H1 (cell line): ENCODE results near the gene HLA-DRB1. TPM values are rescaled to one million over a fixed set of nuclear protein-coding genes. Genes with fewer than 3 reads are reported as not detected.

Experiments
- CTCF ChIA-PET: fragments of 300-600 bp; sonication (Branson Sonifier 250); formaldehyde crosslinking; loops from one replicate; lab custom pipeline; 2021; ENCODE audit not compliant: partially characterized antibody; lab: Charles Lee
- POLR2A ChIA-PET: fragments of 300-600 bp; sonication (Branson Sonifier 250); formaldehyde crosslinking; loops from one replicate; lab custom pipeline; 2021; ENCODE audit warnings: inconsistent platforms; ENCODE audit not compliant: partially characterized antibody; lab: Charles Lee
- DNase-seq, 2 experiments: peaks; one replicate each; pipeline versions ENCODE4 v3.0.0 to v3.0.0-alpha.2; 2010 to 2022; ENCODE audit warnings: low spot score in 2 of 2, low read depth in 1 of 2, mixed read lengths in 1 of 2
- FAIRE-seq: peaks from 2 replicates; lab custom pipeline; 2011; peaks lifted over from hg19 to GRCh38; lab: Jason Lieb, UNC
- H2AFZ ChIP-seq: 2 replicates; pipeline ENCODE4 v1.8.1; 2012; ENCODE audit warnings: low read length, inconsistent platforms
- H2AK5ac ChIP-seq: 2 replicates; pipeline ENCODE4 v1.6.1; 2013; ENCODE audit warnings: low read depth, low read length
- H2BK120ac ChIP-seq: replicated peaks from 2 replicates; pipeline ENCODE3; 2013; ENCODE audit warnings: low read depth, low read length, inconsistent platforms
- H2BK12ac ChIP-seq: 2 replicates; pipeline ENCODE4 v1.6.1; 2013; ENCODE audit warnings: low read depth, low read length
- H2BK15ac ChIP-seq: 2 replicates; pipeline ENCODE4 v1.6.1; 2013; ENCODE audit warnings: low read length
- H2BK20ac ChIP-seq: 2 replicates; pipeline ENCODE4 v1.6.1; 2013; ENCODE audit warnings: low read length
- H2BK5ac ChIP-seq: 2 replicates; pipeline ENCODE4 v1.6.1; 2013; ENCODE audit warnings: low read depth, low read length
- H3K14ac ChIP-seq: 2 replicates; pipeline ENCODE4 v1.6.1; 2013; ENCODE audit warnings: inconsistent platforms; ENCODE audit not compliant: insufficient read length
- H3K18ac ChIP-seq: 2 replicates; pipeline ENCODE4 v1.6.1; 2013; ENCODE audit warnings: low read length; ENCODE audit errors: extremely low read depth
- H3K23ac ChIP-seq: 2 replicates; pipeline ENCODE4 v1.6.1; 2013; ENCODE audit warnings: inconsistent platforms; ENCODE audit not compliant: insufficient read length
- H3K23me2 ChIP-seq: 2 replicates; pipeline ENCODE4 v1.6.1; 2013; ENCODE audit warnings: low read depth, low read length
- H3K27ac ChIP-seq: 2 replicates; pipeline ENCODE4 v1.6.1; 2011; ENCODE audit warnings: low read depth, low read length, inconsistent platforms
- H3K27me3 ChIP-seq, 4 experiments: replicated peaks in 1 of 4; 1 replicate in 1 of 4; 2 replicates in 3 of 4; pipeline versions ENCODE4 v1.6.1 to v1.8.1; 2011 to 2013; ENCODE audit warnings: low read length in 3 of 4, mild to moderate bottlenecking in 3 of 4, inconsistent platforms in 2 of 4, mixed read lengths in 2 of 4, moderate library complexity in 1 of 4; ENCODE audit not compliant: control insufficient read depth in 3 of 4, insufficient read depth in 3 of 4; ENCODE audit errors: extremely low read depth in 1 of 4
- H3K36me3 ChIP-seq, 4 experiments: 2 replicates each; pipeline versions ENCODE4 v1.6.1 to v1.8.1; 2011 to 2013; ENCODE audit warnings: mild to moderate bottlenecking in 4 of 4, low read length in 3 of 4, moderate library complexity in 2 of 4, control low read depth in 1 of 4, inconsistent platforms in 1 of 4; ENCODE audit not compliant: insufficient read depth in 4 of 4, control insufficient read depth in 2 of 4
- H3K4ac ChIP-seq: replicated peaks from 2 replicates; pipeline ENCODE3; 2013; ENCODE audit warnings: low read length, low read depth, mixed read lengths, inconsistent platforms; ENCODE audit not compliant: insufficient read length
- H3K4me1 ChIP-seq, 4 experiments: replicated peaks in 1 of 4; 1 replicate in 1 of 4; 2 replicates in 3 of 4; pipeline versions ENCODE4 v1.6.1 to v1.8.1; 2011 to 2013; ENCODE audit warnings: low read length in 3 of 4, inconsistent platforms in 2 of 4, mixed read lengths in 1 of 4; ENCODE audit not compliant: insufficient read depth in 4 of 4, control insufficient read depth in 3 of 4
- H3K4me2 ChIP-seq, 2 experiments: 2 replicates each; pipeline versions ENCODE4 v1.6.1 to v1.8.1; 2011 to 2013; ENCODE audit warnings: low read depth in 2 of 2, low read length in 2 of 2, control low read depth in 1 of 2, inconsistent platforms in 1 of 2, mild to moderate bottlenecking in 1 of 2; ENCODE audit not compliant: insufficient read depth in 1 of 2
- H3K4me3 ChIP-seq, 4 experiments: fragments of 200-600, 300-600 bp in 1 of 4; sonication (generic), shearing (Covaris generic), sonication (Bioruptor Twin) in 1 of 4; 2 replicates each; pipeline versions ENCODE4 v1.5.1 to v1.8.1; 2011 to 2016; ENCODE audit warnings: low read length in 4 of 4, low read depth in 3 of 4, control low read depth in 2 of 4, inconsistent platforms in 2 of 4, mild to moderate bottlenecking in 2 of 4, mixed read lengths in 1 of 4, moderate library complexity in 1 of 4; ENCODE audit not compliant: insufficient read depth in 2 of 4; ENCODE audit errors: extremely low read depth in 1 of 4
- H3K56ac ChIP-seq: replicated peaks from 2 replicates; pipeline ENCODE3; 2013; ENCODE audit warnings: low read depth, mild to moderate bottlenecking, mixed read lengths, low read length, inconsistent platforms; ENCODE audit not compliant: insufficient read length
- H3K79me1 ChIP-seq: 2 replicates; pipeline ENCODE4 v1.6.1; 2013; ENCODE audit warnings: low read depth, low read length, control low read depth
- H3K79me2 ChIP-seq, 2 experiments: 2 replicates each; pipeline versions ENCODE4 v1.6.1 to v1.8.1; 2012 to 2013; ENCODE audit warnings: low read length in 2 of 2, mild to moderate bottlenecking in 2 of 2, inconsistent platforms in 1 of 2; ENCODE audit not compliant: insufficient read depth in 2 of 2, control insufficient read depth in 1 of 2
- H3K9ac ChIP-seq, 4 experiments: replicated peaks in 1 of 4; 1 replicate in 1 of 4; 2 replicates in 3 of 4; pipeline versions ENCODE4 v1.6.1 to v1.8.1; 2011 to 2013; ENCODE audit warnings: low read depth in 3 of 4, low read length in 3 of 4, control low read depth in 2 of 4, mild to moderate bottlenecking in 2 of 4, moderate library complexity in 2 of 4, inconsistent platforms in 1 of 4; ENCODE audit errors: extremely low read depth in 1 of 4
- H3K9me3 ChIP-seq, 2 experiments: 2 replicates each; pipeline versions ENCODE4 v1.6.1 to v1.8.1; 2012 to 2013; ENCODE audit warnings: mild to moderate bottlenecking in 2 of 2, moderate library complexity in 2 of 2, control low read depth in 1 of 2, inconsistent platforms in 1 of 2, low read depth in 1 of 2, low read length in 1 of 2, mixed read lengths in 1 of 2; ENCODE audit not compliant: insufficient read depth in 2 of 2
- H4K20me1 ChIP-seq, 2 experiments: replicated peaks in 1 of 2; 2 replicates each; pipeline versions ENCODE3 to v1.8.1; 2011 to 2013; ENCODE audit warnings: inconsistent platforms in 2 of 2, low read length in 2 of 2, mild to moderate bottlenecking in 1 of 2; ENCODE audit not compliant: insufficient read depth in 2 of 2, control insufficient read depth in 1 of 2
- H4K5ac ChIP-seq: 2 replicates; pipeline ENCODE4 v1.6.1; 2013; ENCODE audit warnings: low read length, low read depth, mixed read lengths, inconsistent platforms; ENCODE audit not compliant: insufficient read length
- H4K8ac ChIP-seq: 2 replicates; pipeline ENCODE4 v1.8.0; 2013; ENCODE audit warnings: mild to moderate bottlenecking, moderate library complexity, low read length, inconsistent platforms; ENCODE audit not compliant: insufficient read depth; ENCODE audit errors: extremely low read depth
- H4K91ac ChIP-seq: replicated peaks from 2 replicates; pipeline ENCODE3; 2013; ENCODE audit warnings: low read length, mixed read lengths, inconsistent platforms; ENCODE audit not compliant: insufficient read length
- CHD1 ChIP-seq: IDR thresholded peaks from 2 replicates; pipeline ENCODE4 v1.6.1; 2012; ENCODE audit warnings: low read depth, low read length, improper control_type of control experiment
- CHD2 ChIP-seq: IDR thresholded peaks from 2 replicates; pipeline ENCODE4 v1.6.1; 2012; ENCODE audit warnings: low read length, improper control_type of control experiment
- E2F6 ChIP-seq: IDR thresholded peaks from 2 replicates; pipeline ENCODE4 v1.6.1; 2012; ENCODE audit warnings: inconsistent platforms
- EZH2 ChIP-seq: fragments of 200-600 bp; sonication (generic); IDR thresholded peaks from 2 replicates; pipeline ENCODE4 v1.7.1; 2012; ENCODE audit warnings: low read depth, mild to moderate bottlenecking, moderate library complexity, low read length, inconsistent platforms; ENCODE audit not compliant: severe bottlenecking
- GTF2F1 ChIP-seq: IDR thresholded peaks from 2 replicates; pipeline ENCODE4 v1.6.1; 2012; ENCODE audit warnings: low read depth, low read length, improper control_type of control experiment, borderline replicate concordance
- JUND ChIP-seq: IDR thresholded peaks from 2 replicates; pipeline ENCODE4 v1.6.1; 2011; ENCODE audit warnings: mild to moderate bottlenecking, improper control_type of control experiment, low read length
- KDM4A ChIP-seq: IDR thresholded peaks from one replicate; pipeline ENCODE4 v1.7.1; 2012; ENCODE audit warnings: low read depth, mild to moderate bottlenecking, moderate library complexity, low read length, inconsistent platforms; ENCODE audit not compliant: severe bottlenecking
- NRF1 ChIP-seq: IDR thresholded peaks from 2 replicates; pipeline ENCODE4 v1.6.1; 2011; ENCODE audit warnings: mild to moderate bottlenecking, low read depth, low read length, improper control_type of control experiment
- POU5F1 ChIP-seq: IDR thresholded peaks from 2 replicates; pipeline ENCODE4 v1.6.1; 2011; ENCODE audit warnings: low read depth, mild to moderate bottlenecking, low read length, moderate library complexity
- RBBP5 ChIP-seq: IDR thresholded peaks from 2 replicates; pipeline ENCODE4 v1.7.1; 2012; ENCODE audit warnings: low read depth, mild to moderate bottlenecking, inconsistent platforms, low read length, moderate library complexity, borderline replicate concordance
- RFX5 ChIP-seq: IDR thresholded peaks from 2 replicates; pipeline ENCODE4 v1.6.1; 2011; ENCODE audit warnings: low read depth, low read length, improper control_type of control experiment, borderline replicate concordance
- RXRA ChIP-seq: IDR thresholded peaks from 2 replicates; pipeline ENCODE4 v1.6.1; 2011; ENCODE audit warnings: low read depth, mild to moderate bottlenecking, low read length, moderate library complexity; ENCODE audit not compliant: insufficient read depth
- SAP30 ChIP-seq: fragments of 300-600 bp; sonication (generic); IDR thresholded peaks from 2 replicates; pipeline ENCODE4 v1.7.1; 2012; ENCODE audit warnings: low read length, moderate library complexity, mild to moderate bottlenecking, inconsistent platforms; ENCODE audit not compliant: insufficient read depth, insufficient replicate concordance
- SP2 ChIP-seq: IDR thresholded peaks from 2 replicates; pipeline ENCODE4 v1.6.1; 2012; ENCODE audit warnings: mild to moderate bottlenecking, low read length, inconsistent platforms
- SP4 ChIP-seq: IDR thresholded peaks from 2 replicates; pipeline ENCODE4 v1.6.1; 2012; ENCODE audit warnings: low read length, inconsistent platforms
- whole genome bisulfite sequencing, 2 experiments: shearing (Covaris generic) in 1 of 2; methylation state at CpG; one replicate each; pipeline versions ENCODE4 v1.1.6 to v1.1.7; 2013 to 2015; ENCODE audit warnings: low lambda C conversion rate in 2 of 2, mixed read lengths in 2 of 2, inconsistent platforms in 1 of 2, low coverage in 1 of 2, missing lambda C conversion rate in 1 of 2; ENCODE audit not compliant: insufficient replicate concordance in 2 of 2, insufficient coverage in 1 of 2, insufficient read length in 1 of 2; ENCODE audit errors: extremely low coverage in 1 of 2, missing lambda C conversion rate in 1 of 2; 5-methylcytosine and 5-hydroxymethylcytosine counted together
- polyA plus RNA-seq, 7 experiments: library from polyadenylated mRNA; depleted of rRNA in 3 of 7; stranded (reverse) in 5 of 7; unstranded in 2 of 7; fragments of >200 nt in 5 of 7; fragments of 200-250 nt in 2 of 7; gene quantifications; 1 replicate in 5 of 7; 2 replicates in 1 of 7; 4 replicates in 1 of 7; pipeline versions ENCODE4 v1.2.1 to v1.2.3, GENCODE V29; 2011 to 2013; ENCODE audit warnings: missing spikeins in 2 of 7, mixed read lengths in 2 of 7
- total RNA-seq: library from RNA; stranded (reverse); fragmentation: NEBNext Ultra II Directional; extraction: Animal tissue kit (Norgen Biotek cat#: 25700); gene quantifications from 2 replicates; pipeline ENCODE4 v1.2.1, GENCODE V29; 2021

Gene HLA-DRB1
- total and polyA plus RNA-seq, 2 of the 8 experiments (the other 6 are each of a cell fraction or from before 2014, with no cell fraction given): 6.7 to 7.5 TPM

- Histone ChIP-seq H3K9me3 (no peaks in the 10 kb centered on the region), H2BK120ac (no peak overlapping the region), H3K27ac (no peak overlapping the region), H2BK12ac (no peak overlapping the region), H4K8ac (no peak overlapping the region), H3K79me2 (no peaks in the 10 kb centered on the region), H3K4me2 (no peak overlapping the region), H3K14ac (no peak overlapping the region), H3K9ac (no peak overlapping the region), H2AFZ (no peak overlapping the region), H3K23ac (no peak overlapping the region), H2AK5ac (no peak overlapping the region), H2BK20ac (no peak overlapping the region), H4K5ac (no peak overlapping the region), H3K27me3 (no peaks in the 10 kb centered on the region), H3K4ac (no peak overlapping the region), H3K18ac (no peak overlapping the region), H3K56ac (no peak overlapping the region), H2BK15ac (no peak overlapping the region), H3K23me2 (no peaks in the 10 kb centered on the region), H4K91ac (no peak overlapping the region), H4K20me1 (no peaks in the 10 kb centered on the region), H3K4me1 (no peaks in the 10 kb centered on the region; a peak in 1 of 7 replicates), H3K4me3 (no peak overlapping the region), H2BK5ac (no peak overlapping the region), H3K36me3 (no peaks in the 10 kb centered on the region), H3K79me1 (no peaks in the 10 kb centered on the region)
- no peak for DNase-seq
- POLR2A ChIA-PET: no interaction called here
- WGBS, 2 experiments: 47% methylated on average over 6 of the region's 6 CpGs; no CpG with 5 or more reads in 1 of the 2 experiments
- FAIRE-seq: no peak
- CTCF ChIA-PET: no interaction called here
- TF ChIP-seq JUND (no peak), EZH2 (no peak), NRF1 (no peak), SP4 (no peak), RXRA (no peak), RFX5 (no peak), SP2 (no peak), POU5F1 (no peak), GTF2F1 (no peak), RBBP5 (no peak), SAP30 (no peak), CHD2 (no peak), KDM4A (no peak), CHD1 (no peak), E2F6 (no peak)
Observed at GRCh38 chr6:32613475-32613874, 23.8 kb upstream of the HLA-DRB1 start.
